Measurements from ENCODE around the gene EPHA6.
A peak's percentile ranks its signal among the peaks of the same experiment; 100 is the strongest.
"Not testable (repeated sequence)": the region's sequence is repeated elsewhere in the genome, so short reads cannot be mapped to it uniquely, and the experiment has no call there.

The EPHA6 gene

DNA sequence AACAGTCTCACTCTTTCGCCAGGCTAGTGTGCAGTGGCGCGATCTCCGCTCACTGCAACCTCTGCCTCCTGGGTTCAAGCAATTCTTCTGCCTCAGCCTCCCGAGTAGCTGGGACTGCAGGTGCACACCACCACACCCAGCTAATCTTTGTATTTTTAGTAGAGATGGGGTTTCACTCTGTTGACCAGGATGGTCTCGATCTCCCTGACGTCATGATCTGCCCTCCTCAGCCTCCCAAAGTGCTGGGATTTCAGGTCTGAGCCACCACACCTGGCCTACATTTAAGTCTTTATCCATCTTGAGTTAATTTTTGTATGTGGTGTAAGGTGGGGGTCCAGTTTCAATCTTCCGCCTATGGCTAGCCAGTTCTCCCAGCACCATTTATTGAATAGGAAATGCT, 211.2 kb downstream of the EPHA6 start:
- DNase-seq (ENCODE audit: low spot score), result not testable (repeated sequence)

DNA sequence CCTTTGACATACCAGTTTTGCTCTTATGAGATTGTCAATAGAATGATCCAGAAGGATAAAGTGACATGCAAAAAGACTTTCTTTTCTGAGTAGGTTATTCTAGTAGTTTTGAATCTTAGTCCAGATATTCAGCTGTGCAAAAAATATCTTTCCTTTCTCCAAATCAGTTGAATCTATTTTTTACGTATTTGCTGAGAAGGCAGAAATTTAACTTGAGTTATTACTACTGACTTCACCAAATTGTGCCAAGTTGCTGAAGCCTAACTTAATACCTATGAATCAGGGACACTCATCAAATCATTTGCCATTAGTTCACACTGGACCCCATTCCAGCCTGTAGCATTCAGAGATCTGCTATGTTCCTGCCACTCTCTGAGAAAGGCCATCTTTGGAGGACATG, 215.6 kb downstream of the EPHA6 start:
- no peak for DNase-seq (ENCODE audit: low spot score)

DNA sequence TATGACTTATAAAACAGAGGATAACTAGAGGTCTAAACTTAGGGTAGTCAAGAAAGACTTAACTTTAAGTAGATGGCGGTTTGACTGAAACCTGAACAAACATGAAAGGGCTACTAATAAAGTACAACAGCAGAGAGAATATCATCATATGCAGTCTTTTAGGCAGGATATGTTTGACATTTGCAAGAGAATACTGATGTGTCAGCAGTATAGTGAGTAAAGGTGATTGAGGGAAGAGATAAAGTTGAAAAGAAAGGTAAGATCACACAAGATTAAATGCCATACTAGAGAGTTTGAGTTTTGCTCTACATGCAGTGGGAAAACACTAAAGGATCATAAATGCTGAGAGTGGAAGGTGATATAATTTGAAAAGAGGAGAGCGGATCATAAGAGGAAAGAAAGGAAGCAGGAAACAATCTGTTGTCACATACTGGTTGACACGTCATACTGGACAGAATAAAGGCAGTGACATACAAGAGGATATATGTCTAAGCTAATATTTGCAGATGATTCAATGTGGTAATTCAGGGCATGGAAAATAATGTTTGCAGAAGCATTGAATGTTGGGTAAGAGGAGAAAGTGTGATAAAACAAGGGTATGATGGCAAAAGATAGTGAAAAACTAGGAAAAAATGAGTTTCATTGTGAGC, 223.0 kb downstream of the EPHA6 start:
- DNase-seq (ENCODE audit: low spot score), result no peak

DNA sequence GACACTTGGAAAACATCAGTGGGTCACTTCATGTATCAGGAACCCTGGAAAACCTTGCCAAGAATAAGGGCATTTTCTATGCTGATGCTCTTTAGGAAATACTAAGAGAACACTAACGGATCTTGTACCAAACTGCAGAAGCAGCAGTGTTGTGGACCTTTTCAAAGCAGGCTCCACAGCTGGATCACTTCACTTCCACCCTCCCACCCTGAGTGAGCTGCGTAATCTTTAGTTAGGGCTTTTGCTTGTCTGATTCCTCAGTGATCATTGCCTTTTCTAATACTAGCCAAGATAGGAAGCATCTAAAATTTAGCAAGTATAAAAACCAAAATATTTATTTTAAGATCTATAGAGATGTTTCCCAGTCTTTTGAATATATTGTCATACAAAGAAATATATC, 229.0 kb downstream of the EPHA6 start:
- DNase-seq (ENCODE audit: low spot score), result no peak

DNA sequence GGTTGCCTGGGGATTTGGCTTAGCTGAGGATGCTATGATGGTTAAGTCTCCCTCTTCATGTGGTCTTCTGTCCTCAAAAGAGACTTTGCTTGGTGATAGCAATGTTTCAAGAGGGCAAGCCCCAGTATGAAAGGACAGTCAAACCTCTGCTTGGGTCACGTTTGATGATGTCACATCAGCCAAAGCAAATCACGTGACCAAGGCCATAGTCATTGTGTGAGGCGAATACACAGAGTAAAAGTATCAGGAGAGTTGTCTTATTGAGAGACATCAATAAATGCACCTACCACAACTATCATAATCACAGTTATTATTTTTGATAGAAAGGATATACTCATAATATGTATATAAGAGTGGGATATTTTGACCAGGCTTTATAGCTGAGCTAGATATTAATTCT, 243.0 kb downstream of the EPHA6 start:
- no peak for DNase-seq (ENCODE audit: low spot score)

DNA sequence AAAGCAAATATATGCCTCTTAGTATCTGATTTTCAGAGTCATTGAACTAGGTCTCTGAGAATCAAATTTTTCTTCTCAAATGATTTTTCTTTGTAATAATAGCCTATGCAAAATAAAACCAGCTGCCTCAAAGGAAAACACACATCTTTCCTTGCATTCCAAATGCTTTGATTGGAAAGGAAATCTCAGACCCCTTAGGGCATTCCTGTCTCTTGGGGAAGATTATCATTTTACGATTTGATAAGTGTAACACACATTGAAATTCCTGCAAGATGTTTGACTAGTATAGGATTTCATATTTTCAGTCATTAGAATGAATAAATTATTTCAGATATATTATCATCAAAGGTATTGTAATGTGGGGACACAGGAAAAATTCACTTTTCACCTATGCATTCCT, 244.8 kb downstream of the EPHA6 start:
- no peak for DNase-seq (ENCODE audit: low spot score)

DNA sequence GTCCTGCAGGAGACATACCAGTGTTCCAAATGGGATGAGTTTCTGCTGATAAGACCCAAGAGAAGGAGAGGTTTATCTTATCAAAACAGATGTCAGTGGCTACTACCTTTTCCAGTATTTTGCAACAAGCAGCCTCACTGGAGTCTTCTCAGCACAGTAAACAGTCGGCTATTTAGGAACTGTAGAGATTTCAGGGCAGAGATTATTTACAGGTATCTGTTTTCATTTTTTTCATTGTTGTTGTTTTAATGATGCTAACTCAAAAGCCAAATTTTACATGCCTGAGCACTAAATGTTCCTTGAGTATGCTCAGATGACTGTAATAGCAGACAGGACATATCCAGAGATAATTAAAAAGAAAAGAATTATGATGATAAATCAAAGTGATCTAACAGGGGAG, 252.1 kb downstream of the EPHA6 start:
- no peak for DNase-seq (ENCODE audit: low spot score)

DNA sequence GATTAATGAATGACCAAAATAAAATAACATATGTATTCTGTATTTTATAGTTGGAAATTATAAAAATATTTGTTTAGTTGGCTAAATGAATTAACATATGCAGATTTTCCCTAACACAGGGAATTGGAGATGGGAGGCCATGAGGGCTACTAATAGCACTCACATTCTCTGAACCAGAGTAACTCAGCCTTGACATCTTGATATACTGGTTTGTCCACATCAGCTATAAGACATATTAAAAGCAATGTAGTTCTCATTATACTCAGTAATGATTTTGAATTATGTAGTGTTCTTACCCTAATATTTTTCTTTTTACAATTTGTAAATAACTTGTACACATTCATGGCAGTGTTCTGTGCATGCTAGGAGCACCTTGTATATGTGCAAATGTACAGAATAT, 255.9 kb downstream of the EPHA6 start:
- DNase-seq (ENCODE audit: low spot score), result no peak

DNA sequence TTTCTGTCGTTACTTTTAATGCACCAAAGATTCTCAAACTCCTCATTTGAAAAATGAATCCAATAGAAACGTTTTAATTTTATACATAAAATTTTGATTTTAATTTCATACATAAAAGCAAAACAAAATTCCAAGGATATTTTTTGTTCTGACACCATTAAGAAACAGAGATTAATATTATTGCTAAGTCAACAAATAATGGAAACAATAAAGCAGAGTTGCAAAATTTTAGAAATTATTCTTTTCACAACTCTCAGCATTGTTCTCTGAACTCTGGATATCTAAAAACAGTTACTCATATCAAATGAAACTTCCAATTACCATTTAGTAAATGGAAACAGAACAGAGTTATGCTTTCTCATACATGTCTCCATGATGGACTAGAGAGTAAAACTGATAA, 260.2 kb downstream of the EPHA6 start:
- DNase-seq (ENCODE audit: low spot score), result no peak

DNA sequence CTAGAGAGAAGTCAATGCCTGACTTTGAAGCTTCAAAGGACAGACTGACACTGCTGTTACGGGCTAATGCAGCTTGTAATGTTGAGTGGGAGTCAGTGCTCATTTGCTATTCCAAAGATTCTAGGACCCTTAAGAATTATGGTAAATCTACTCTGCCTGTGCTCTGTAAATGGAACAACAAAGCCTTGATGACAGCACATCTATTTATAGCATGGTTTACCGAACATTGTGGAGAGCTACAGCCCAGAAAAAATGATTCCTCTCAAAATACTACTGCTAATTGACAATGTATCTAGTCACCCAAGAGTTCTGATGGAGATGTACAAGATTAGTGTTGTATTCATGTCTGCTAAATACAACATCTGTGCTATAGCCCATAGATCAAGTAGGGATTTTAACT, 262.3 kb downstream of the EPHA6 start:
- DNase-seq (ENCODE audit: low spot score), result peak; percentile 8

DNA sequence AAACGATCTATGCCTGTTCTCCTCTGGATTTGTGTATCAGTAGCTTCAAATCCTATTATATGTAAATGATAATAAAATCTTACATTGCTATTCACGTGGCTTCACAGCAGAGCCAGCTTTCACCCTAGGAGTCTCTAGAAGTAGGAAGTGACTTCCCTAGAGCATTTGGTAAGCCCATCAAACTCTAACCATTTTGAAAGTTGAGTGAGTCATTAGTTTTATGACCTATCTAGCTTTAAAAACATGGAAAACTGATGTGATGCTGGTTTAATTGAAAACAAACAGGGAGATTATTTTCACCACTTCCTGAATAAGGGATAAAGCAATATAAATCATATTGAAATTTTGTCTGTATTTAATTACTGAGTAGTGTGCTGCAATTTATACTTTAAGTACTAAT, 275.2 kb downstream of the EPHA6 start:
- no peak for DNase-seq (ENCODE audit: low spot score)

DNA sequence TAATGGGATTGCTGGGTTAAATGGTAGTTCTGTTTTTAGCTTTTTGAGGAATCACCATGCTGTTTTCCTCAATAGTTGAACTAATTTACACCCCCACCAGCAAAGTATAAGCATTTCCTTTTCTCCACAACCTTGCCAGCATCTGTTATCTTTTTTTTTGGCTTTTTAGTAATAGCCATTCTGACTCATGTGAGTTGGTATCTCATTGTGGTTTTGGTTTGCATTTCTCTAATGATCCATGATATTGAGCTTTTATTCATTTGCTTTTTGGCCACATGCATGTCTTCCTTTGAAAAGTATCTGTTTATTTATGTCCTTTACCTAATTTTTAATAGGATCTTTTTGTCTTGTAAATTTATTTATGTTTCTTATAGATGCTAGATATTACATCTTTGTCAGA, 288.2 kb downstream of the EPHA6 start:
- no peak for DNase-seq (ENCODE audit: low spot score)

DNA sequence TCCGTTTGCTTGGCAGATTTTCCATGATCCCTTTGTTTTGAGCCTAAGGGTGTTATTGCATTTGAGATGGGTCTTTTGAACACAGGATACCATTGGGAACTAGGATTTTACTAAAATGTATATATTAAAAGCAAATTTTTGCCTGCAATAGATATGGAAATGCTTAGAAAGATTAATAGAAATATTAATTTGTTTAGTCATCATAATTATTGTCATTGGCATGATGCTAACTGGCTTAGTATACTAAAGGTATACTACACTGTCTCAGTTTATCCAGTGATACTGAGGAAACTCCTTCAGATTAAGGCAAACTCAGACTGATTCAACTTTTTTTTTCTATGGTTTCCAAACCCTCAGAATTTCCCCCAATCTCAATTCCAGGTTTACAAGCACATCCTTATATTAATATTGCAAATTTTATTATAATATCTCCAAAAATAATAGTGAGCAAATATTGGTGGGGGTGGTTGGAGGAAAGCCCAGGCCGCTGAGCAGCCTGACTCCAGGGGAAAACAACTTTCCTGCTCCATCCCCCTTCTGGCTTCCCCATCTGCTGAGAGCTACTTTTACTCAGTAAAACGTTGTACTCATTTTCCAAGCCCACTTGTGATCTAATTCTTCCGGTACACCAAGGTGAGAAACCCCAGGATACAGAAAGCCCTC, 291.7 kb downstream of the EPHA6 start:
- DNase-seq (ENCODE audit: low spot score), result peak; percentile 26

DNA sequence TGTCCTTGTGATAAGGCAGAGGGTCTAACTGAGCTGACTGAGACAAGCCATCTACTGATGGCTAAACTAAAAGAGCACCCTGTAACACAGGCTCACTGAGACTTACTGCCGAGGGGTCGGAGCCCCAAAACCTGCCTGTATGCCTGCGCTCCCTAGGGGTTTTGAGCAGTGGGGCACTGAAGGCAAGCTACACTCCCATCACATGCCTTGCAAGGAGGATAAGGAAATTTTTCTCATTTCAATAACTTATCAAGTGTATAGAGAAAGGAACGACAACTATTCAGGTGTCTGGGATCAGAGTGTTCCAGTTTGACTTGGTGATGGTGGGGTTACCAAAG, 292.2 kb downstream of the EPHA6 start:
- no peak for DNase-seq (ENCODE audit: low spot score)

DNA sequence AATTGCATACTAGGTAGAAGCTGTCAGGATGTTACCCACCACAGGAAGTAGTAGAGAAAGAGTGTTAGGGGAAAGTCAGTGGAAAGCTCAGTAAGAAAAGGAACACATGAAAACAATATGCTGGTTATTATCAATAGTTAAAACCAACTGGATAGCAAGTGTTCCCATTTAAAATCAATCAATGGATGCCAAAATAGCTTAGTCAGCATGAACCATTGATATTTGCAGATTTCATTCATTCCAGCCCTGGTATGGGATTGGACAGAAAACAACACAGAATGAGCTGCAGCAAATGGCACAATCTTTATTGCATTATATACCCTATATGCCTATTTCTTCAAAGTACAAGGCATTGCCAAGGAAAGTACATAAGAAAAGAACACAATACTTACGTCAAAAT, 293.7 kb downstream of the EPHA6 start:
- DNase-seq (ENCODE audit: low spot score), result no peak

DNA sequence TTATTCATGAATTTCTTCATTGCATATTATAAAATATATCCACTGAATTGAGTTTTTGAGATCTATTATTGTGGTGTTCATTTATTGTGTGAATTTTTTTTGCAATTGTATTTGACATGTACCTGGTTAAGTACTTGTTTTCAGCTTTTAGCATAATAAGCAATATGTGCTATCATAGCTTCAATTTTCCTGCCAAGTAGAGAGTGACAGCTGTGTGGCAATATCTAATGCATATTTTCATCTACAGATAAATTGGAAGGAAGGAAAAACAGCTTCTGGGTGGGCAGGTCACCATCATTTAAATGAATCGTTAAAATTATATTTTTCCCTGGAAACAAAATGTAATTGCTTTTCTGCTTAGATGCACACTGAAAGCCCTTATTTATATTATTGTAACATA, 296.9 kb downstream of the EPHA6 start:
- DNase-seq (ENCODE audit: low spot score), result no peak

DNA sequence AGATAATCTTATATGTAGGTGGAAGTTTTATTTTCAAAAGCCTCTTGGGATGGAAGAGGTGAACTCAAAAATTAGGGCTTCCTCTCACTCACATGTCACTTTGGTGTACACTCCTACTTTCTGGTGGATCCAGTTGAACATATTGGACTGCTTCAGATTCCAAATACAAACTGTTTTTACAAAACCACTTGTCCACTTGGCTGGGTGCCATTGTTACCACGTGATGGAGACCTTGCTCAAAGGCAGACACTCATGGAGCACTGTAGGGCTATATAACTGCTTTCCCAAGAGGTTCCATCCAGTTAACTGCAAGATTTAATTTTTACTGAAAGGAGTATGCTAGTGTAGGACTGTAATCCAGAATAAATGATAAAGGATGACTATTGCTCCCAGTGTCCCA, 307.0 kb downstream of the EPHA6 start:
- DNase-seq (ENCODE audit: low spot score), result no peak

DNA sequence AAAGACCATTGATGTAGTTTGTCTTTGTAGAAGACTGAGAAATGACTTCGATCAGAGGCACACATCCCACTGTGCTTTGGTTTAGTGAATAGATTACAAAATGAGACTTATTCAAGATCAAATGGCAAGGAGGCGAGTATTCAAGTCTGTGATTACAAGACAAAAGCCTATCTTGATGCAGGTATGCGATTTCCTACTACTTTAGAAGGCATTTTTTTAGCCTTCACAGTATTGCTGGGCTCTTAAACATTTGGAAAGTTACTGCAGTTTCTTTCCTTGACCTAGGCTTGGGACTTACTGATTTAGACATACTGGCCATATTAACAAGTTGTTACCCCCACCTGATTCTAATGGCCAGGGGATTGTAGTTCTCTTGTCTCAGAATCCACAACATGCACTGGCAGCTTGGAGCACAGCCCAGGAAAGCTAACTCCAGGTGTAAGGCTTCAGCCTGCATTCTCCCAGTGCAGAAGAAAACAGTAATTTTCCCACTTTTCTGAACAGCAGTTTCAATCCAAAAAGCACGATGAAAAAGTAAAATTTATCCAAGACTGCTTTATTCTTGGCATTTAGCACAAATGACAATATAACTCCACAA, 311.6 kb downstream of the EPHA6 start:
- DNase-seq (ENCODE audit: low spot score), result no peak

DNA sequence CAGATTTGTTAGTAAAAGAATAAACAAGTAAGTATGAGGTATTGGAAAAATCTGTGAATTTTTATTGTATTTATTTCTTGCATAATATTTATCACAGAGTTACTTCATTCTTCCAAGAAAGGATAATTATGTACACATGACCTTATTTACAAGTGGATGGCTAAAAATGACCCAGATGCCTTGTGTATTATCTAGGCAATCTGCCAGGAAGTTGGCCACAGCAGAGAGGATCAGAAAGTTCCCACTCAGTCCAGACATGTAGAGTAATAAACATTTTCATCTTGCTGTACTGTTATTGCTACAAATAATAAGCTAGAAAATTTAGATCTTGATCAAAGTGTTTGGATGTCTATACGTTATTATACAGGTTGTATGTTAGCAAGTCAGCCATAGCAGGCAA, 317.1 kb downstream of the EPHA6 start:
- DNase-seq (ENCODE audit: low spot score), result no peak

DNA sequence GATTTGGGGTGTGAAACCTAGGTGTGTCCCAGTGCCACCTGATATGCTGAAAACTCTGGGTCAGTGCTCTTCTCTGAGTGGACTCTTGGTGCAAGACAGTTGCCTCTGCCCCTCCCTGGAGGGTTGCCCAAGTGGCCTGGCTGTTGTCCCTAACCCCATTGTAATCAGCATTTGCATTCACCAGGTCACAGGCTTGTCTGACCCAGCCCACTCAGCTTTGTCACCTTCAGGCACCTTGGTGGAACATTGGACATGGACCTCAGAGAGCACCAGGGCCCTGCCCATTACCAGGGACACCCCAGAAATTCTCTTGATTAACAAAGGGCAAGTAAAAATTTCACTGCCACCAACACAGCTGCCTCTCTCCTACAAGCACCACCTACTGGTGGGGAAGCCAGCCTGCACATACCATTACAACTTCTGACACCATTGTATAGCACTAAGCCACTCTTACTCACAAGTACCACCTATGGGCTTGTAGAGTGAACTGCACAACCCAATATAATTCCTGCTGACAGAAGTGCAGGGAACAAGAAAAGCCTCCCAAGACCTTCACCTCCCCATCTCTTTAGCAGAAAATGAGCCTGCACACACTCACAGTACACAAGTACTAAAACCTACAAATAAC, 324.6 kb downstream of the EPHA6 start:
- DNase-seq (ENCODE audit: low spot score), result no peak

DNA sequence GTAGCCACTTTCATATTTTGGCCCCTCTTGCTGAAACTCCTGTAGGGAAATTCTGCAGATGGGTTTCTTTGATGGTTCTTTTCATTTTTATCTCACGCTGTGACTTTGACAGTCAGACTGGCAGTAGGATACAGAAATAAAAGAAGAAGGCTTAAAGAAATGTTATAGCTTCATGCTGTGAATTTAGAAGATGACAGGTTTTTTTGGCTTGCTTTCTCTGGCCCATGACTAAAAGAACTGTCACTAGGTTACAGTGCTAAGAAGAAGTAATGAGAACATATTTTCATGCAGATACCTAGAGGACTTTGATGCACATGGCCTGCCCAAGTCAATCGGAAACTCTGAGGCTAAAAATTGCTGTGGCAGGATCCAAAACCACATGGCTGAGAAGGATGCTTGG, 334.5 kb downstream of the EPHA6 start:
- DNase-seq (ENCODE audit: low spot score), result no peak

DNA sequence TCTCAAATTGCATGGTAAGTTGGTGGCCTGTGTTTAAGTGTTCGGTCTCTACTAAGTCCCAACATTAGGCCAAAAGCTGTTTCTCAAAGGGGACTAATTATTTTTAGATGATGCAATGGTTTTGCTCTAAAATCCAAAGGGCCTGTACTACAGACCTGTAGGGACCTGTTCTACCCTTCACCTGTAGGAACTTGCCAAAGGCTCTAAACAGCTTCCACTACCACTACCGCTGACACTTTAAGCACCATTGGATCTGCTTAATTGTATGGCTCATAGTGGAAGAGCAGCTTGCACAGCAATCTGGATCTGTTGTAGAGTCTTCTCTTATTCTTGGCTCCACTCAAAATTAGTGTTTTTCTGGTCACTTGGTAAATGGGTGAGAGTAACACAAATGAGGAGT, 346.8 kb downstream of the EPHA6 start:
- DNase-seq (ENCODE audit: low spot score), result no peak

DNA sequence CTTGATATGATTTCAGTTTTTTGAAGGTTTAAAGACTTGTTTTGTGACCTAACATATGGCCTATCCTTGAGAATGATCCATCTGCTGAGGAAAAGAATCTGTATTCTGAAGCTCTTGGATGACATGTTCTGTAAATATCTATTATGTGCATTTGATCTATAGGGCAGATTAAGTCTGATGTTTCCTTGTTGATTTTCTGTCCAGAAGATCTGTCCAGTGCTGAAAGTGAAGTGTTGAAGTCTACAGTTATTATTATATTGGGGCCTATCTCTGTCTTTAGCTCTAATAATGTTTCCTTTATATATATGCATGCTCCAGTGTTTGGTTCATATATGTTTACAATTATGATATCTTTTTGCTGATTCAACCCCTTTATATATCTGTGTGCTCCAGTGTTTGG, 362.8 kb downstream of the EPHA6 start:
- no peak for DNase-seq (ENCODE audit: low spot score)

DNA sequence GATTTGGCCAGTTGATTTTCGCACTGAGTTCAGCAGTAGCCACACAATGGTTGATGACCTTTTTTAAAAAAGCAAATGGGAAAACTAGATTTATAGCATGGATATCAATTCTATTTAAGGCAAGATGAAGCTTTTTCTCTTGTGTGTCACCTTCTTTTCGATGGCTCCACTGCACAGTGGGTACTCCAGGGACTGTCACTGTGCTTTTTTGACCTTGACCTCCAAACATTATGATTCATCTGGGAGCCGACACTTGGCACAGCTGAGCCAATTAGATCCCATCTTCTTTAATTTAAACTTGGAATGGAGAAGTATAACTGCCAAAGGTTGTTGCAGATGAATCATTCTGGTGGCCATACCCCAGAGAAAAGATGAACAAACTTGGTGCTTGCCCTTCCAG, 367.3 kb downstream of the EPHA6 start:
- DNase-seq (ENCODE audit: low spot score), result no peak

Measured in Ammon's horn (tissue), 1 donor.